Muscle layer of duodenum (tissue), 2 donors: Measurements from ENCODE around the gene NNT.
"Not testable (repeated sequence)": the region's sequence is repeated elsewhere in the genome, so short reads cannot be mapped to it uniquely, and the experiment has no call there.

Experiments used
- H3K27ac ChIP-seq: one replicate; pipeline ENCODE4 v1.7.0; 2013; ENCODE audit warnings: mild to moderate bottlenecking, low read length
- H3K27me3 ChIP-seq: one replicate; pipeline ENCODE4 v1.7.0; 2013; ENCODE audit warnings: low read depth, mild to moderate bottlenecking, control low read depth, low read length
- H3K36me3 ChIP-seq, 2 donors: one replicate each; pipeline ENCODE4 v1.7.0; 2013; ENCODE audit warnings: low read length in 2 of 2, control low read depth in 1 of 2, mild to moderate bottlenecking in 1 of 2; ENCODE audit not compliant: insufficient read depth in 2 of 2, control insufficient read depth in 1 of 2
- H3K4me1 ChIP-seq, 2 donors: one replicate each; pipeline ENCODE4 v1.7.0; 2013; ENCODE audit warnings: low read length in 2 of 2, mild to moderate bottlenecking in 2 of 2, control low read depth in 1 of 2, moderate library complexity in 1 of 2; ENCODE audit not compliant: insufficient read depth in 2 of 2, control insufficient read depth in 1 of 2
- H3K4me3 ChIP-seq, 2 donors: one replicate each; pipeline ENCODE4 v1.7.0; 2013; ENCODE audit warnings: low read length in 2 of 2, low read depth in 1 of 2, mild to moderate bottlenecking in 1 of 2
- H3K9me3 ChIP-seq, 2 donors: one replicate each; pipeline ENCODE4 v1.7.0; 2013; ENCODE audit warnings: low read length in 2 of 2, control low read depth in 1 of 2, mild to moderate bottlenecking in 1 of 2; ENCODE audit not compliant: control insufficient read depth in 1 of 2
- donor health status: healthy.

The NNT gene

GRCh38 chr5:43696444-43696843, 93.5 kb downstream of the NNT start:
- not testable (repeated sequence) for H3K27ac ChIP-seq, H3K4me3 ChIP-seq, H3K36me3 ChIP-seq, H3K4me1 ChIP-seq, H3K27me3 ChIP-seq, H3K9me3 ChIP-seq

GRCh38 chr5:43699910-43700309, 96.9 kb downstream of the NNT start:
- Histone ChIP-seq H3K27ac (no peak overlapping the region), H3K27me3 (no peaks in the 10 kb centered on the region), H3K4me3 (no peak overlapping the region), H3K36me3 (peaks cover 5 to 12% of the 10 kb centered on the region in 2 donors), H3K9me3 (no peaks in the 10 kb centered on the region), H3K4me1 (peaks cover 0 to 8% of the 10 kb centered on the region in 2 donors)

- H3K27ac ChIP-seq: no peak overlapping the region
- peaks cover 0 to 8% of the 10 kb centered on the region in 2 donors for H3K4me1 ChIP-seq
- peaks cover 0 to 12% of the 10 kb centered on the region in 2 donors for H3K36me3 ChIP-seq
- H3K27me3 ChIP-seq: no peaks in the 10 kb centered on the region
- no peak overlapping the region for H3K4me3 ChIP-seq
- no peaks in the 10 kb centered on the region for H3K9me3 ChIP-seq
Observed at GRCh38 chr5:43700601-43701000, 97.6 kb downstream of the NNT start.

- Histone ChIP-seq H3K36me3 (peaks cover 0 to 12% of the 10 kb centered on the region in 2 donors), H3K27me3 (no peaks in the 10 kb centered on the region), H3K4me3 (no peak overlapping the region), H3K9me3 (no peaks in the 10 kb centered on the region), H3K27ac (no peak overlapping the region), H3K4me1 (peaks cover 0 to 8% of the 10 kb centered on the region in 2 donors)
Observed at GRCh38 chr5:43701227-43701626, 98.2 kb downstream of the NNT start.

GRCh38 chr5:43702293-43702692, 99.3 kb downstream of the NNT start:
- Histone ChIP-seq H3K4me1 (peaks cover 0 to 8% of the 10 kb centered on the region in 2 donors), H3K27ac (no peak overlapping the region)

GRCh38 chr5:43702815-43703214, 99.8 kb downstream of the NNT start:
- Histone ChIP-seq H3K4me3 (no peak overlapping the region), H3K36me3 (peaks cover 0 to 12% of the 10 kb centered on the region in 2 donors), H3K9me3 (no peaks in the 10 kb centered on the region), H3K27ac (no peak overlapping the region), H3K27me3 (no peaks in the 10 kb centered on the region), H3K4me1 (peaks cover 0 to 8% of the 10 kb centered on the region in 2 donors)

More at GRCh38 chr5:43702293-43702692, 99.3 kb downstream of the NNT start:
- Histone ChIP-seq H3K36me3 (peaks cover 0 to 12% of the 10 kb centered on the region in 2 donors), H3K27me3 (no peaks in the 10 kb centered on the region), H3K4me3 (no peak overlapping the region), H3K9me3 (no peaks in the 10 kb centered on the region)

GRCh38 chr5:43704243-43704642, 101.3 kb downstream of the NNT start:
- H3K36me3 ChIP-seq: peaks cover 0 to 12% of the 10 kb centered on the region in 2 donors
- H3K27ac ChIP-seq: no peak overlapping the region
- peaks cover 0 to 8% of the 10 kb centered on the region in 2 donors for H3K4me1 ChIP-seq
- no peak overlapping the region for H3K4me3 ChIP-seq
- no peaks in the 10 kb centered on the region for H3K27me3 ChIP-seq
- H3K9me3 ChIP-seq: no peaks in the 10 kb centered on the region

GRCh38 chr5:43706576-43706975, 103.6 kb downstream of the NNT start:
- H3K4me1 ChIP-seq, H3K27me3 ChIP-seq, H3K4me3 ChIP-seq, H3K9me3 ChIP-seq, H3K27ac ChIP-seq: not testable (repeated sequence)
- peaks cover 0 to 12% of the 10 kb centered on the region in 2 donors for H3K36me3 ChIP-seq

GRCh38 chr5:43711496-43711895, 108.5 kb downstream of the NNT start:
- H3K27me3 ChIP-seq: no peaks in the 10 kb centered on the region
- no peak overlapping the region for H3K4me3 ChIP-seq
- no peak overlapping the region for H3K27ac ChIP-seq
- no peaks in the 10 kb centered on the region for H3K36me3 ChIP-seq
- no peaks in the 10 kb centered on the region for H3K4me1 ChIP-seq
- H3K9me3 ChIP-seq: no peaks in the 10 kb centered on the region

- no peaks in the 10 kb centered on the region for H3K36me3 ChIP-seq
Observed at GRCh38 chr5:43712081-43712480, 109.1 kb downstream of the NNT start.

GRCh38 chr5:43719783-43720182, 116.8 kb downstream of the NNT start:
- not testable (repeated sequence) for H3K27me3 ChIP-seq, H3K9me3 ChIP-seq, H3K4me1 ChIP-seq, H3K4me3 ChIP-seq, H3K36me3 ChIP-seq, H3K27ac ChIP-seq

More at GRCh38 chr5:43712081-43712480, 109.1 kb downstream of the NNT start:
- Histone ChIP-seq H3K27ac (no peak overlapping the region), H3K27me3 (no peaks in the 10 kb centered on the region), H3K9me3 (no peaks in the 10 kb centered on the region), H3K4me3 (no peak overlapping the region), H3K4me1 (no peaks in the 10 kb centered on the region)

- no peaks in the 10 kb centered on the region for H3K36me3 ChIP-seq
- H3K27ac ChIP-seq: no peak overlapping the region
- H3K9me3 ChIP-seq: no peaks in the 10 kb centered on the region
- no peak overlapping the region for H3K4me3 ChIP-seq
- no peaks in the 10 kb centered on the region for H3K27me3 ChIP-seq
- H3K4me1 ChIP-seq: no peaks in the 10 kb centered on the region
Observed at GRCh38 chr5:43728581-43728980, 125.6 kb downstream of the NNT start.
